Measurements from ENCODE around the gene ITIH5.

The ITIH5 gene

GRCh38 chr10:7571981-7572380, 94.8 kb downstream of the ITIH5 start:
- no peak overlapping the region for H3K4me3 ChIP-seq
- TF ChIP-seq, protein P1, sequence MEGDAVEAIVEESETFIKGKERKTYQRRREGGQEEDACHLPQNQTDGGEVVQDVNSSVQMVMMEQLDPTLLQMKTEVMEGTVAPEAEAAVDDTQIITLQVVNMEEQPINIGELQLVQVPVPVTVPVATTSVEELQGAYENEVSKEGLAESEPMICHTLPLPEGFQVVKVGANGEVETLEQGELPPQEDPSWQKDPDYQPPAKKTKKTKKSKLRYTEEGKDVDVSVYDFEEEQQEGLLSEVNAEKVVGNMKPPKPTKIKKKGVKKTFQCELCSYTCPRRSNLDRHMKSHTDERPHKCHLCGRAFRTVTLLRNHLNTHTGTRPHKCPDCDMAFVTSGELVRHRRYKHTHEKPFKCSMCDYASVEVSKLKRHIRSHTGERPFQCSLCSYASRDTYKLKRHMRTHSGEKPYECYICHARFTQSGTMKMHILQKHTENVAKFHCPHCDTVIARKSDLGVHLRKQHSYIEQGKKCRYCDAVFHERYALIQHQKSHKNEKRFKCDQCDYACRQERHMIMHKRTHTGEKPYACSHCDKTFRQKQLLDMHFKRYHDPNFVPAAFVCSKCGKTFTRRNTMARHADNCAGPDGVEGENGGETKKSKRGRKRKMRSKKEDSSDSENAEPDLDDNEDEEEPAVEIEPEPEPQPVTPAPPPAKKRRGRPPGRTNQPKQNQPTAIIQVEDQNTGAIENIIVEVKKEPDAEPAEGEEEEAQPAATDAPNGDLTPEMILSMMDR (IDR thresholded peaks at IDR 0.05) = no peak
- H3K27ac ChIP-seq = no peak overlapping the region
- DNase-seq (ENCODE audit: low spot score) = no peak

DNA sequence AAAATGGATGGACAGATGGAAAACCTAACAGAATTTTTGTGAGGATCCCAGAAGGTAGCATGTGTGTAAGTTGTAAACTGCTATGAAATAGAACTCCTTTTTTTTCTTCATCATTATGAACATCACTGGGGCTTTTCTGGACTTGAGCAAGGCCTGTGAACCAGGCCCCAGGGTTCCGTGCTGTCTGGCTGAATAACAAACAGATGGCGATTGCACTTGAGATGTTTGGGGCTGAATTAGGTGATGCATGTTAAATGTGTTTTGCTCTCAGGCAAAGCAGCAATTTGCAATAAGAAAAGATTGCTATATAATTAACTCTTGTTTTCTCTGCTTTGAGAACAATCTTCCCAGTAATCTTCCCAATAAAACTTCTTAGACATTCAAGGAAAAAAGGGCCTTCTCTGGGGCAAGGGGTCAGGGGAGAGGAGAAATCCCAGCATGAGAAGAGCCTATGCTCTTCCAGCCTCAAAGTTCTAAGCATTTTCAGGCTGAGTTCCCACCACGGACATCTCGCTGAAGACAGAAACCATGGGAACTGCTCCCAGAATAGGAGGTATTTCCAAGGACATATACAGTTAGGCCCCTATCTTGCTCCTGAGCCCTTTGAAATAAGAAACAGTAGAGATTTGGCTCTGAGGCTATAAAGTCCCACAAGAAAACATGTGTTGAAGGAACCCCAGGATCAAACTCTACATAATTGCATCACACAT, 98.7 kb downstream of the ITIH5 start:
- TF ChIP-seq, protein P1 (IDR thresholded peaks at IDR 0.05) = no peak
- no peak for DNase-seq (ENCODE audit: low spot score)
- Histone ChIP-seq H3K4me3 (no peak overlapping the region), H3K27ac (no peak overlapping the region)

GRCh38 chr10:7566891-7567290, 99.9 kb downstream of the ITIH5 start:
- no peak for DNase-seq (ENCODE audit: low spot score)
- TF ChIP-seq, protein P1 (IDR thresholded peaks at IDR 0.05) = no peak
- Histone ChIP-seq H3K27ac (no peak overlapping the region), H3K4me3 (no peak overlapping the region)

- Histone ChIP-seq H3K4me3 (no peak overlapping the region), H3K27ac (no peak overlapping the region)
- DNase-seq (ENCODE audit: low spot score) = no peak
- TF ChIP-seq, protein P1 (IDR thresholded peaks at IDR 0.05) = no peak
Observed at GRCh38 chr10:7565871-7566270, 100.9 kb downstream of the ITIH5 start.

- TF ChIP-seq, protein P1 (IDR thresholded peaks at IDR 0.05) = no peak
- no peak for DNase-seq (ENCODE audit: low spot score)
- Histone ChIP-seq H3K27ac (peak overlapping the region in 1 of 2 donors; percentile 9), H3K4me3 (no peak overlapping the region)
Observed at GRCh38 chr10:7563770-7564169, 103.0 kb downstream of the ITIH5 start.

DNA sequence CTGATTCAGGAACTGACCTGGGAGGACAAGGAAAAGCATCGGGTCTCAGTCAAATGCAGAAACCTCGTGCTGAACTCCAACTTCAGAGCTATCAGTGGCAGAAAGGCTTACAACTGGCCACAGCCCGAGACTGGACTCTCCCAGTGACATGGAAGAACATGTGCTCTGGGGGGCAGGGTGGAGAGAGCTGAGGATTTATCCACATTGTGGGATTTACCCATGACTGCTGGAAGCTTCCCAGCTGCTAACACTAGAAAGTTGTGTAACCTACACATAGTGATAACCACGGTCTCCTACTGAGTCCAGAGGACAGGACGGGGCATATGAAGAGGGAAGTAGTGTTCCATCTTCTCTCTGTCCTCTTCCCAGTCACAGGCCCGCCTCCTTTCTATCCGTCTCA, 103.4 kb downstream of the ITIH5 start:
- TF ChIP-seq, protein P1 (IDR thresholded peaks at IDR 0.05) = no peak
- DNase-seq (ENCODE audit: low spot score) = no peak
- Histone ChIP-seq H3K27ac (peak overlapping the region in 1 of 2 donors; percentile 9), H3K4me3 (no peak overlapping the region)

DNA sequence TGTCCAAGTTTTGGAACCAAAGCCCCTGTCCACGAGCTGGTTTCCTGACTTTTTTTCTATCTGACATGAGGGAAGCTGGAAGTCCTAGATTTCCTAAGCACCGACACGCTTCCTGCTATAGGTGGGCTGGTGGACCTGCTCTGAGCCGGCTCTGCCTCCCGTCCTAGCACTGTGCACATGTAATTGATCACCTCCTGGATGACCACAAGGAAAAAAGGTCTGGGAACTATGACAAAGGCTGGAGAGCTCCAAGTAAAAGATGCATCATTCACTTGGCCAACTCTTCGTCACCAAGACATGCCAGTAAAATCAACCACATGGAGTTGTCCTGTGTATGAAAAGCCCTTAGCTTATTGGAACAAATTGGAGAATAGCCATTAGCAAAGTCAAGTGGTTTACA, 104.8 kb downstream of the ITIH5 start:
- peak overlapping the region; percentile 62 to 78 for H3K27ac ChIP-seq
- TF ChIP-seq, protein P1 (IDR thresholded peaks at IDR 0.05) = no peak
- H3K4me3 ChIP-seq = no peak overlapping the region
- no peak for DNase-seq (ENCODE audit: low spot score)
